Pancreas (tissue), 10 donors: Measurements from ENCODE around the gene C15orf39. TPM values are rescaled to one million over a fixed set of nuclear protein-coding genes. Genes with fewer than 3 reads are reported as not detected.

Experiments
- ATAC-seq, 4 donors: fragments of 200-7000 bp; cut with Tn5 transposase; one replicate each; pipeline versions ENCODE4 v1.8.0 to v1.9.1; 2020; ENCODE audit warnings: mild to moderate bottlenecking in 4 of 4, moderate library complexity in 4 of 4
- DNase-seq, 6 donors: peaks; one replicate each; pipeline ENCODE4 v3.0.0-alpha.2; 2020
- FAIRE-seq: peaks from 2 replicates; lab custom pipeline; 2012; peaks lifted over from hg19 to GRCh38; lab: Jason Lieb, UNC
- H3K27ac ChIP-seq, 4 donors: fragments of 200-600 bp; sonication (generic); 1 replicate in 3 of 4; 2 replicates in 1 of 4; pipeline versions ENCODE4 v1.5.0 to v1.8.0; 2020
- H3K27me3 ChIP-seq, 4 donors: fragments of 200-600 bp; one replicate each; pipeline ENCODE4 v1.8.0; 2021
- H3K36me3 ChIP-seq, 3 donors: fragments of 200-600 bp; sonication (generic) in 1 of 3; one replicate each; pipeline versions ENCODE4 v1.5.0 to v1.8.0; 2020 to 2021
- H3K4me1 ChIP-seq, 3 donors: fragments of 200-600 bp; one replicate each; pipeline ENCODE4 v1.8.0; 2021
- H3K4me3 ChIP-seq, 4 donors: fragments of 200-600 bp; sonication (generic) in 2 of 4; one replicate each; pipeline versions ENCODE4 v1.5.0 to v1.8.0; 2020 to 2021
- H3K9me3 ChIP-seq, 4 donors: fragments of 200-600 bp; one replicate each; pipeline ENCODE4 v1.8.0; 2021
- WGBS, 2 donors: extraction: QIAGEN DNeasy Blood & Tissue Kit; methylation state at CpG; one replicate each; pipeline ENCODE4 v1.1.7; 2013; 5-methylcytosine and 5-hydroxymethylcytosine counted together
- intact Hi-C, 3 donors: fragments of 100-400 bp; cut with DNase I; formaldehyde crosslinking; loops; one replicate each; pipeline versions ENCODE4 v1.11.1 to v1.14.2; 2022
- polyA plus RNA-seq, 2 donors: library from polyadenylated mRNA; stranded (reverse); fragments of 200-250 nt; gene quantifications; one replicate each; pipeline ENCODE4 v1.2.3, GENCODE V29; 2013
- total RNA-seq, 6 donors: library from RNA; stranded (reverse); fragmentation: NEBNext Ultra II Directional in 4 of 6; extraction: Animal tissue kit (Norgen Biotek cat#: 25700) in 4 of 6; gene quantifications; one replicate each; pipeline versions ENCODE4 v1.2.1 to v1.2.4, GENCODE V29; 2021 to 2023
- TF ChIP-seq, protein P1 (sequence below), 4 donors: fragments of 200-600 bp; sonication (generic) in 3 of 4; IDR thresholded peaks; one replicate each; pipeline versions ENCODE4 v1.5.0 to v1.8.0; 2021; ENCODE audit warnings: antibody characterized with exemption in 4 of 4
- donor health status: healthy with polysubstance abuse.
- donor health status: DM: no; HTN: no; CAD: no; lungs with moderate emphysema.
- donor health status: DM: no; HTN: no; CAD: no.
- donor health status: control.
- donor health status: control.
- donor health status: Bipolar disorder and iron deficiency.
- donor health status: DM: yes; HTN: yes; CAD: no.
- donor health status: DM: no; HTN: no; CAD: no.
- donor health status: DM: no; HTN: no; CAD: no.
- donor health status: DM: yes; HTN: yes; CAD: no.

C15orf39 gene
- total and polyA plus RNA-seq, 8 donors = 7.9 to 27.4 (median 12.7) TPM

- no peak for FAIRE-seq
- ATAC-seq = no peak
Observed at GRCh38 chr15:75154461-75155062, 47.1 kb upstream of the C15orf39 start.

GRCh38 chr15:75156326-75157215 is 45.1 kb upstream of the C15orf39 start:
- TF ChIP-seq, protein P1, sequence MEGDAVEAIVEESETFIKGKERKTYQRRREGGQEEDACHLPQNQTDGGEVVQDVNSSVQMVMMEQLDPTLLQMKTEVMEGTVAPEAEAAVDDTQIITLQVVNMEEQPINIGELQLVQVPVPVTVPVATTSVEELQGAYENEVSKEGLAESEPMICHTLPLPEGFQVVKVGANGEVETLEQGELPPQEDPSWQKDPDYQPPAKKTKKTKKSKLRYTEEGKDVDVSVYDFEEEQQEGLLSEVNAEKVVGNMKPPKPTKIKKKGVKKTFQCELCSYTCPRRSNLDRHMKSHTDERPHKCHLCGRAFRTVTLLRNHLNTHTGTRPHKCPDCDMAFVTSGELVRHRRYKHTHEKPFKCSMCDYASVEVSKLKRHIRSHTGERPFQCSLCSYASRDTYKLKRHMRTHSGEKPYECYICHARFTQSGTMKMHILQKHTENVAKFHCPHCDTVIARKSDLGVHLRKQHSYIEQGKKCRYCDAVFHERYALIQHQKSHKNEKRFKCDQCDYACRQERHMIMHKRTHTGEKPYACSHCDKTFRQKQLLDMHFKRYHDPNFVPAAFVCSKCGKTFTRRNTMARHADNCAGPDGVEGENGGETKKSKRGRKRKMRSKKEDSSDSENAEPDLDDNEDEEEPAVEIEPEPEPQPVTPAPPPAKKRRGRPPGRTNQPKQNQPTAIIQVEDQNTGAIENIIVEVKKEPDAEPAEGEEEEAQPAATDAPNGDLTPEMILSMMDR (IDR thresholded peaks at IDR 0.05) = no peak
- no peaks in the 10 kb centered on the region for H3K9me3 ChIP-seq
- WGBS, 2 donors = 70 to 71% methylated on average over 12 of the region's 12 CpGs
- intact Hi-C loops = no loop called here
- H3K27ac ChIP-seq = peak overlapping the region; percentile 33 to 54 (median 42)
- H3K36me3 ChIP-seq = no peaks in the 10 kb centered on the region
- no peak overlapping the region for H3K4me3 ChIP-seq
- no peaks in the 10 kb centered on the region for H3K4me1 ChIP-seq
- peak in 3 of 6 donors; percentile 42 to 73 (median 62) for DNase-seq
- H3K27me3 ChIP-seq = no peaks in the 10 kb centered on the region
- FAIRE-seq = no peak
- peak; percentile 15 to 75 (median 59) for ATAC-seq

More at GRCh38 chr15:75154461-75155062, 47.1 kb upstream of the C15orf39 start:
- no peak overlapping the region for H3K27ac ChIP-seq
- no peak overlapping the region for H3K4me3 ChIP-seq
- intact Hi-C loops = no loop called here
- H3K9me3 ChIP-seq = no peaks in the 10 kb centered on the region
- TF ChIP-seq, protein P1 (IDR thresholded peaks at IDR 0.05) = no peak
- no peak for DNase-seq
- H3K27me3 ChIP-seq = no peaks in the 10 kb centered on the region
- WGBS, 2 donors = 79 to 84% methylated on average over 6 to 7 of the region's 7 CpGs
- H3K36me3 ChIP-seq = no peaks in the 10 kb centered on the region
- no peaks in the 10 kb centered on the region for H3K4me1 ChIP-seq

- Histone ChIP-seq H3K36me3 (no peaks in the 10 kb centered on the region), H3K9me3 (no peaks in the 10 kb centered on the region), H3K27me3 (no peaks in the 10 kb centered on the region), H3K27ac (peak overlapping the region; percentile 22 to 62 (median 54)), H3K4me3 (no peak overlapping the region), H3K4me1 (no peaks in the 10 kb centered on the region)
- ATAC-seq = no peak
- WGBS, 2 donors = 87 to 96% methylated on average over 7 of the region's 7 CpGs
- peak in 1 of 6 donors; percentile 39 for DNase-seq
- TF ChIP-seq, protein P1 (IDR thresholded peaks at IDR 0.05) = no peak
- no peak for FAIRE-seq
- intact Hi-C loops = no loop called here
Observed at GRCh38 chr15:75158402-75158801, 43.3 kb upstream of the C15orf39 start.

DNA sequence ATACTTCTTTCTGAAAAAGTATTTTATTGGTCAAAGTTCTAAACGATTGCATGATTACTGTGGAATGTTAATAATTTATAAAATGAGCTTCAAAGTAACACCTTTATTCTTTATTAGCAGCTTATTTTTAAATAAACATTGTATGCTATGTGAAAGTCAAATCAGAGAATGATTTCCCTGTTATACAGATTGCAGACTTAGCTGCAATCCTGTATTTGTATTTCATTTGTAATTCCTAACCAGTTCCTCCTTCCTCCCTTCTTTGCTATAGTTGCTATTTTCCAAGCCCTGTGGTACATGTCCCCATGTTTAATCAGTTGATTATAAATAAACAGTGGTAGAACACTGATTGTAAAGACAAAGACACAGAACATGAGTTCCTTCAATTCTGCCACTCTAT is 42.4 kb upstream of the C15orf39 start:
- Histone ChIP-seq H3K36me3 (no peaks in the 10 kb centered on the region), H3K27me3 (no peaks in the 10 kb centered on the region), H3K27ac (peak overlapping the region; percentile 22 to 62 (median 54)), H3K4me1 (no peaks in the 10 kb centered on the region), H3K9me3 (no peaks in the 10 kb centered on the region), H3K4me3 (no peak overlapping the region)
- WGBS, 2 donors = 11 to 17% methylated on average over 1 of the region's 1 CpG
- ATAC-seq (peak in 3 of 4 donors; percentile 29 to 42 (median 34)), DNase-seq (no peak), FAIRE-seq (no peak)
- TF ChIP-seq, protein P1 (IDR thresholded peaks at IDR 0.05) = no peak
- intact Hi-C loops = no loop called here
